Measurements from ENCODE around the gene ATP9B. TPM values are rescaled to one million over a fixed set of nuclear protein-coding genes. Genes with fewer than 3 reads are reported as not detected.

Gene ATP9B
- total RNA-seq, 1 donor from 2014 or later, result 16.2 TPM

GRCh38 chr18:79121746-79122474, 52.7 kb downstream of the ATP9B start:
- TF ChIP-seq, protein P1, sequence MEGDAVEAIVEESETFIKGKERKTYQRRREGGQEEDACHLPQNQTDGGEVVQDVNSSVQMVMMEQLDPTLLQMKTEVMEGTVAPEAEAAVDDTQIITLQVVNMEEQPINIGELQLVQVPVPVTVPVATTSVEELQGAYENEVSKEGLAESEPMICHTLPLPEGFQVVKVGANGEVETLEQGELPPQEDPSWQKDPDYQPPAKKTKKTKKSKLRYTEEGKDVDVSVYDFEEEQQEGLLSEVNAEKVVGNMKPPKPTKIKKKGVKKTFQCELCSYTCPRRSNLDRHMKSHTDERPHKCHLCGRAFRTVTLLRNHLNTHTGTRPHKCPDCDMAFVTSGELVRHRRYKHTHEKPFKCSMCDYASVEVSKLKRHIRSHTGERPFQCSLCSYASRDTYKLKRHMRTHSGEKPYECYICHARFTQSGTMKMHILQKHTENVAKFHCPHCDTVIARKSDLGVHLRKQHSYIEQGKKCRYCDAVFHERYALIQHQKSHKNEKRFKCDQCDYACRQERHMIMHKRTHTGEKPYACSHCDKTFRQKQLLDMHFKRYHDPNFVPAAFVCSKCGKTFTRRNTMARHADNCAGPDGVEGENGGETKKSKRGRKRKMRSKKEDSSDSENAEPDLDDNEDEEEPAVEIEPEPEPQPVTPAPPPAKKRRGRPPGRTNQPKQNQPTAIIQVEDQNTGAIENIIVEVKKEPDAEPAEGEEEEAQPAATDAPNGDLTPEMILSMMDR (IDR thresholded peaks at IDR 0.05; ENCODE audit: insufficient read depth, low read length, poor library complexity, severe bottlenecking), result no peak
- no peaks in the 10 kb centered on the region for H3K36me3 ChIP-seq (ENCODE audit: control insufficient read depth, insufficient read depth, low read length)
- DNase-seq (ENCODE audit: low read depth), result no peak
- no peaks in the 10 kb centered on the region for H3K27me3 ChIP-seq (ENCODE audit: control insufficient read depth, insufficient read depth, low read length)
- no peak overlapping the region for H3K4me3 ChIP-seq (ENCODE audit: low read depth, low read length)

DNA sequence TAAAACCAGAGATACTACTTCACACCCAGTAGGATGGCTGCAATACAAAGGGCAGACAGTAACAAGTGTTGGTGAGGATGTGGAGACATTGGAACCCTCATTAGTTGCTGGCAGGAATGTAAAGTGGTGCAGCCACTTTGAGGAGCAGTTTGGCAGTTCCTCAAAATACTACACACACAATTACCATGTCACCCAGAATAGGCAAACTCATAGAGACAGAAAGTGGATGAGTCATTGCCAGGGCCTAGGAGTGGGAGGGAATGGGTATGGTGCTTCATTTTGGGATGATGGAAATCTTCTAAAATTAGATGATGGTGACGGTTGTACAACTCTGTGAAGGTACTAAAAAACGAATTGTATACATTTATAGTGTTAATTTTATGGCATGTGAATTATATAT, 54.8 kb downstream of the ATP9B start:
- Histone ChIP-seq H3K27me3 (ENCODE audit: control insufficient read depth, insufficient read depth, low read length) (no peaks in the 10 kb centered on the region), H3K4me3 (ENCODE audit: low read depth, low read length) (no peak overlapping the region), H3K36me3 (ENCODE audit: control insufficient read depth, insufficient read depth, low read length) (no peaks in the 10 kb centered on the region)
- DNase-seq (ENCODE audit: low read depth), result no peak
- TF ChIP-seq, protein P1 (IDR thresholded peaks at IDR 0.05; ENCODE audit: insufficient read depth, low read length, poor library complexity, severe bottlenecking), result no peak

- H3K36me3 ChIP-seq (ENCODE audit: control insufficient read depth, insufficient read depth, low read length), result no peaks in the 10 kb centered on the region
- no peaks in the 10 kb centered on the region for H3K27me3 ChIP-seq (ENCODE audit: control insufficient read depth, insufficient read depth, low read length)
- TF ChIP-seq, protein P1 (IDR thresholded peaks at IDR 0.05; ENCODE audit: insufficient read depth, low read length, poor library complexity, severe bottlenecking), result no peak
- H3K4me3 ChIP-seq (ENCODE audit: low read depth, low read length), result no peak overlapping the region
- DNase-seq (ENCODE audit: low read depth), result no peak
These were observed 59.9 kb downstream of the ATP9B start for GRCh38 chr18:79129120-79129519.

DNA sequence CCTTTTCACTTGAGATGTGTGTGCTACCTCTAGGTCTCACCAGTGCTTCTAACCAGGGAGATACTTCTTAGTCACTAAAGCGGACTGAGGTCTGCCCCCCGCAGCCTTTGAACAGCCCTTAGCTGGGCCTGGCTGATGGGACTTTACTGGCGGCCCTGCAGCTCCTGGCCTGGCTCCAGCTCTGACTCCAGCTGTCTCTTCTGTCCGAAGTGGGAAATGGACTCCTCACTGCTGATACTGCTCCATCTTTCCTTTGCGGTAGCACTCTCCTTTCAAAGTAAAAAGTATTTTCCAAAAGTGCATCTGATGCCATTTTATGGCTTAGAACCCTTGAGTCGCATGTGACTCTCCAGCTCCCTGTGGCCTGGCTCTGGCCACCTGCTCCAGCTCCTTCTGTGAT, 64.5 kb downstream of the ATP9B start:
- TF ChIP-seq, protein P1 (IDR thresholded peaks at IDR 0.05; ENCODE audit: insufficient read depth, low read length, poor library complexity, severe bottlenecking), result no peak
- H3K27me3 ChIP-seq (ENCODE audit: control insufficient read depth, insufficient read depth, low read length), result no peaks in the 10 kb centered on the region
- no peak overlapping the region for H3K4me3 ChIP-seq (ENCODE audit: low read depth, low read length)
- H3K36me3 ChIP-seq (ENCODE audit: control insufficient read depth, insufficient read depth, low read length), result no peaks in the 10 kb centered on the region
- DNase-seq (ENCODE audit: low read depth), result no peak

GRCh38 chr18:79135924-79136323, 66.7 kb downstream of the ATP9B start:
- H3K27me3 ChIP-seq (ENCODE audit: control insufficient read depth, insufficient read depth, low read length), result no peaks in the 10 kb centered on the region
- H3K4me3 ChIP-seq (ENCODE audit: low read depth, low read length), result no peak overlapping the region
- H3K36me3 ChIP-seq (ENCODE audit: control insufficient read depth, insufficient read depth, low read length), result no peaks in the 10 kb centered on the region
- DNase-seq (ENCODE audit: low read depth), result no peak
- TF ChIP-seq, protein P1 (IDR thresholded peaks at IDR 0.05; ENCODE audit: insufficient read depth, low read length, poor library complexity, severe bottlenecking), result no peak

DNA sequence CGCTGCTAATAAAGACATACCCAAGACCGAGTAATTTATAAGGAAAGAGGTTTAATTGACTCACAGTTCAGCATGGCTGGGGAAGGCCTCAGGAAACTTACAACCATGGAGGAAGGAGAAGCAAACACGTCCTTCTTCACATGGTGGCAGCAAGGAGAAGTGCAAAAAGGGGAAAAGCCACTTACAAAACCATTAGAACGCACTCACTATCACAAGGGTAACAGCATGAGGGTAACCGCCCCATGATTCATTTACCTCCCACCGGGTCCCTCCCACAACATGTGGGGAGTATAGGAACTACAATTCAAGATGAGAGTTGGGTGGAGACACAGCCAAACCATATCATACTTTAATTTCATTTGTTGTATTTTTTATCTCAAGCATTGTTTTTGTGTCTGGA, 67.5 kb downstream of the ATP9B start:
- no peak for DNase-seq (ENCODE audit: low read depth)
- no peak overlapping the region for H3K4me3 ChIP-seq (ENCODE audit: low read depth, low read length)
- TF ChIP-seq, protein P1 (IDR thresholded peaks at IDR 0.05; ENCODE audit: insufficient read depth, low read length, poor library complexity, severe bottlenecking), result no peak
- no peaks in the 10 kb centered on the region for H3K27me3 ChIP-seq (ENCODE audit: control insufficient read depth, insufficient read depth, low read length)
- H3K36me3 ChIP-seq (ENCODE audit: control insufficient read depth, insufficient read depth, low read length), result no peaks in the 10 kb centered on the region
